Measurements from ENCODE around the gene CCN6.

- TF ChIP-seq POLR2AphosphoS5 (IDR thresholded peaks at IDR 0.05; ENCODE audit: insufficient read depth in 1 of 2, low read depth in 1 of 2), result no peak
- TF ChIP-seq CTCF (IDR thresholded peaks at IDR 0.05), result no peak
Measured at GRCh38 chr6:112058243-112059032, 4.5 kb downstream of the CCN6 start.

Measured in vagina (tissue), 2 donors.